Lung (tissue), 12 donors: ENCODE data around the gene FAM184A. TPM values are rescaled to one million over a fixed set of nuclear protein-coding genes. Genes with fewer than 3 reads are reported as not detected.

Source experiments
- ATAC-seq: fragments of 200-7000 bp; cut with Tn5 transposase; one replicate; pipeline ENCODE4 v1.9.1; 2020; ENCODE audit warnings: moderate number of reproducible peaks; ENCODE audit not compliant: insufficient read depth, low FRiP score
- DNase-seq, 3 donors: peaks; one replicate each; pipeline ENCODE4 v3.0.0-alpha.2; 2013 to 2017
- H3K27ac ChIP-seq, 2 donors: one replicate each; pipeline ENCODE4 v1.5.1; 2013; ENCODE audit warnings: mild to moderate bottlenecking in 2 of 2, moderate library complexity in 2 of 2, control low read depth in 1 of 2, inconsistent platforms in 1 of 2, low read depth in 1 of 2, low read length in 1 of 2
- H3K27me3 ChIP-seq, 3 donors: one replicate each; pipeline ENCODE4 v1.5.1; 2013; ENCODE audit warnings: low read length in 2 of 3; ENCODE audit not compliant: control insufficient read depth in 3 of 3, insufficient read depth in 3 of 3
- H3K36me3 ChIP-seq, 4 donors: one replicate each; pipeline ENCODE4 v1.5.1; 2013; ENCODE audit warnings: low read length in 4 of 4, mild to moderate bottlenecking in 1 of 4, moderate library complexity in 1 of 4; ENCODE audit not compliant: control insufficient read depth in 4 of 4, insufficient read depth in 4 of 4
- H3K4me1 ChIP-seq, 5 donors: one replicate each; pipeline ENCODE4 v1.5.1; 2013; ENCODE audit warnings: low read length in 5 of 5, mild to moderate bottlenecking in 2 of 5, moderate library complexity in 1 of 5; ENCODE audit not compliant: control insufficient read depth in 5 of 5, insufficient read depth in 5 of 5
- H3K4me3 ChIP-seq: one replicate; pipeline ENCODE4 v1.5.1; 2013; ENCODE audit warnings: mild to moderate bottlenecking, control low read depth, moderate library complexity
- H3K9ac ChIP-seq, 2 donors: one replicate each; pipeline ENCODE4 v1.5.1; 2013; ENCODE audit warnings: low read length in 2 of 2, control low read depth in 1 of 2; ENCODE audit not compliant: insufficient read depth in 1 of 2
- H3K9me3 ChIP-seq, 4 donors: one replicate each; pipeline ENCODE4 v1.5.1; 2013; ENCODE audit warnings: low read length in 3 of 4, mild to moderate bottlenecking in 1 of 4, moderate library complexity in 1 of 4; ENCODE audit not compliant: control insufficient read depth in 4 of 4, insufficient read depth in 3 of 4
- WGBS, 2 donors: extraction: QIAGEN DNeasy Blood & Tissue Kit; methylation state at CpG; one replicate each; pipeline ENCODE4 v1.1.7; 2013; 5-methylcytosine and 5-hydroxymethylcytosine counted together
- polyA plus RNA-seq, 2 donors: library from polyadenylated mRNA; stranded (reverse); fragments of 200-250 nt; gene quantifications; one replicate each; pipeline ENCODE4 v1.2.1, GENCODE V29; 2013
- total RNA-seq, 2 donors: library from RNA; depleted of rRNA in 1 of 2; stranded (reverse); fragments of >200 nt in 1 of 2; gene quantifications; one replicate each; pipeline ENCODE4 v1.2.1, GENCODE V29; 2014 to 2021
- TF ChIP-seq, protein P1 (sequence below): IDR thresholded peaks from 2 replicates; pipeline ENCODE4 v1.5.1; 2012; ENCODE audit warnings: mild to moderate bottlenecking; ENCODE audit errors: control extremely low read depth, extremely low read depth
- donor health status: control.
- donor health status: control.
- donor health status: Bipolar disorder and iron deficiency.
- donor health status: healthy.
- donor health status: DM: yes; HTN: yes; CAD: no.

FAM184A gene
- total and polyA plus RNA-seq, 4 donors, result 4.4 to 63.4 (median 22.7) TPM

- peaks cover 14 to 33% (median 25%) of the 10 kb centered on the region in 4 donors for H3K36me3 ChIP-seq
- TF ChIP-seq, protein P1, sequence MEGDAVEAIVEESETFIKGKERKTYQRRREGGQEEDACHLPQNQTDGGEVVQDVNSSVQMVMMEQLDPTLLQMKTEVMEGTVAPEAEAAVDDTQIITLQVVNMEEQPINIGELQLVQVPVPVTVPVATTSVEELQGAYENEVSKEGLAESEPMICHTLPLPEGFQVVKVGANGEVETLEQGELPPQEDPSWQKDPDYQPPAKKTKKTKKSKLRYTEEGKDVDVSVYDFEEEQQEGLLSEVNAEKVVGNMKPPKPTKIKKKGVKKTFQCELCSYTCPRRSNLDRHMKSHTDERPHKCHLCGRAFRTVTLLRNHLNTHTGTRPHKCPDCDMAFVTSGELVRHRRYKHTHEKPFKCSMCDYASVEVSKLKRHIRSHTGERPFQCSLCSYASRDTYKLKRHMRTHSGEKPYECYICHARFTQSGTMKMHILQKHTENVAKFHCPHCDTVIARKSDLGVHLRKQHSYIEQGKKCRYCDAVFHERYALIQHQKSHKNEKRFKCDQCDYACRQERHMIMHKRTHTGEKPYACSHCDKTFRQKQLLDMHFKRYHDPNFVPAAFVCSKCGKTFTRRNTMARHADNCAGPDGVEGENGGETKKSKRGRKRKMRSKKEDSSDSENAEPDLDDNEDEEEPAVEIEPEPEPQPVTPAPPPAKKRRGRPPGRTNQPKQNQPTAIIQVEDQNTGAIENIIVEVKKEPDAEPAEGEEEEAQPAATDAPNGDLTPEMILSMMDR, result no peak
- ATAC-seq, result no peak
Observed at GRCh38 chr6:118921084-118921483, 157.4 kb downstream of the FAM184A start.

GRCh38 chr6:118918329-118918725 is 160.1 kb downstream of the FAM184A start:
- no peak overlapping the region for H3K27ac ChIP-seq
- no peaks in the 10 kb centered on the region for H3K27me3 ChIP-seq
- no peak for ATAC-seq
- H3K36me3 ChIP-seq, result peaks cover 21 to 50% (median 29%) of the 10 kb centered on the region in 4 donors
- TF ChIP-seq, protein P1, result no peak
- no peaks in the 10 kb centered on the region for H3K9me3 ChIP-seq
- WGBS, 2 donors, result 91% methylated on average over 2 of the region's 2 CpGs
- DNase-seq, result no peak
- no peak overlapping the region for H3K4me3 ChIP-seq
- H3K9ac ChIP-seq, result no peak overlapping the region
- no peaks in the 10 kb centered on the region for H3K4me1 ChIP-seq

More at GRCh38 chr6:118921084-118921483, 157.4 kb downstream of the FAM184A start:
- no peaks in the 10 kb centered on the region for H3K9me3 ChIP-seq
- no peaks in the 10 kb centered on the region for H3K4me1 ChIP-seq
- H3K9ac ChIP-seq, result no peak overlapping the region
- no peak overlapping the region for H3K4me3 ChIP-seq
- no peak overlapping the region for H3K27ac ChIP-seq
- WGBS, 2 donors, result 98 to 100% methylated on average over 1 of the region's 1 CpG
- DNase-seq, result no peak
- no peaks in the 10 kb centered on the region for H3K27me3 ChIP-seq

- Histone ChIP-seq H3K9me3 (no peaks in the 10 kb centered on the region), H3K27me3 (no peaks in the 10 kb centered on the region), H3K4me1 (no peaks in the 10 kb centered on the region), H3K27ac (no peak overlapping the region), H3K9ac (no peak overlapping the region), H3K36me3 (peaks cover 19 to 47% (median 27%) of the 10 kb centered on the region in 4 donors), H3K4me3 (no peak overlapping the region)
- 92% methylated on average over 5 of the region's 5 CpGs for WGBS, 2 donors
- TF ChIP-seq, protein P1, result no peak
- ATAC-seq (no peak), DNase-seq (no peak)
Observed at GRCh38 chr6:118917546-118918328, 160.7 kb downstream of the FAM184A start.

DNA sequence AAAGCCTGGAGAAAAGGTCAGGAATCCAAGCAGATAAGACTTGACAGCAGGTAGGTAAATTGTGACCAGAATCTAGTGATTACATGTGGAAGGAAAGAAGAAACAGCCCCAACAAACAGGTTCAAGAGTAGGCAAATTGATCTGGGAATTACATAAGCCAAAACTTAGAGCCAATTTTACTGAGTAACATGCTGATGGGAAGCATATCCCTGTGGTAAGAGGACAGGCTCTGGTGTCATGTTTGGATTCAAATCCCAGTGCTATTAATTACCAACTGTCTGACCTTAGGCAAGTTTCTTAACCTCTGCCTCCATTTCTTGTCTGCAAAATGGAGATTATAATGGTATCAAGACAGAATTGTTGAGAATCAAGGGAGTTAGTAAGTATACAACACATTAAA is 163.9 kb downstream of the FAM184A start:
- Histone ChIP-seq H3K4me3 (no peak overlapping the region), H3K36me3 (peaks cover 10 to 41% (median 26%) of the 10 kb centered on the region in 4 donors), H3K27ac (no peak overlapping the region), H3K9ac (no peak overlapping the region), H3K27me3 (no peaks in the 10 kb centered on the region), H3K9me3 (no peaks in the 10 kb centered on the region), H3K4me1 (no peaks in the 10 kb centered on the region)
- DNase-seq (no peak), ATAC-seq (no peak)
- TF ChIP-seq, protein P1, result no peak
